ENCODE results near the gene NME9.

NME9 gene

DNA sequence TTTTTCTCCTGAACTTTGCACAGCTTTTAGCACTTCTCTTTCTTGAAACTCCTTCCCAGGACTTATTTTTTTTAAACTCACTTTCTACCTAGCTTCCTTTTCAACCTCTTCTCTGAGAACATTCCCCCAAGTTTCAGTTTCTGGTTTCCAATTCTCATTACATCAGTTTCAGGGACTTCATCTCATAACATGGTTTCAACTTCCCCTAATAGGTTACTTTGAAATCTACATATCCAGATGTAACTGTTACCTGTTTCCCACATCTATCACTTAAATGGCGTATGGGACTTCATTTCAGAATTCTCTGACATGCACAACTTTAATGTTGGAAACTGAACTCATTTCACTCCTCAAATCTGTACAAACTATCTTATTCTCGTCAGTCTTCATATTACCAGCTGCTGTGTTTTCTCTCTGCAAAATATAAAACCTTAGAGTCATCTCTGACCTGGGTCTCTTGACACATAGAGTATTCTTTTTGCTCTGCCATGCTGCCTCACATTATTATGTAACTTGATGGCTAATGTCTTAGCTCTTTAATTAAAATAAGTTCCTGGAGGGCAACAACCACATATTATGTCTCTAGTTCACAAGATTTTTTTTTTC lies 58.4 kb downstream of the NME9 start:
- no peak for DNase-seq

DNA sequence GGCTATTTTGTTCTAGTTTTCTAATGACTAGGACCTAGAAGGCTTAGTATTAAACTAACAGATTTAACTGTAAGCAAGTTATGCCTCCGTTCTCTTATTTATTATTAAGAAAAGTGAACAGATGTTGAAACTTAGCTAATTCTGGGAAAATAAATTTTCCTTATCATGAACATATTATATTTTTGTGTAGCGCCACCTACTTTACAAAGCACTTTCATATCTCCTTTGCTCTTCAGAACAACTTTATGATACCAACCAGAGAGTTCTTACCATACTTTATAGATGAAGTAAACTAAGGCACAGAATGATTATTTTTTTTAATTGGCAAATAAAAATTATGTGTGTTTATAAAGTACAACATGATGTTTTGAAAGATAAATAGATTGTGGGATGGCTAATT lies 59.4 kb downstream of the NME9 start:
- no peak for DNase-seq

DNA sequence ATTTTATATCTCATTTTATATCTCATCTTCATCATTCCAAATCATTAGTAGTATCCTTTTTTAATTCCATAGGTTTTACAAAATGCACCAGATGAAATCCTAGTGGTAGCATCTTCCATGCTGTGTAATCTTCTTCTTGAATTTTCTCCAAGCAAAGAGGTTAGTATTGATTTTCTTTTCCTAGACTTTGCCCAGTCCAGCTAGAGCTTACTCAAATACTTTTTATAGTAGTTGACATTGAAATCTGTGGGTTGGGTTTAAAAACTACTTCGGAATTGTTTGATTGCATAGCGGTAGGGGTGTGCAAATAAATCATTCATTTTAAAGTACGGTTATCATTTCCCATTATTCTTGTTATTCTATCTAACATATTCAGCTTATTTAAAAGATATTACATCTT lies 62.6 kb downstream of the NME9 start:
- no peak for DNase-seq

DNA sequence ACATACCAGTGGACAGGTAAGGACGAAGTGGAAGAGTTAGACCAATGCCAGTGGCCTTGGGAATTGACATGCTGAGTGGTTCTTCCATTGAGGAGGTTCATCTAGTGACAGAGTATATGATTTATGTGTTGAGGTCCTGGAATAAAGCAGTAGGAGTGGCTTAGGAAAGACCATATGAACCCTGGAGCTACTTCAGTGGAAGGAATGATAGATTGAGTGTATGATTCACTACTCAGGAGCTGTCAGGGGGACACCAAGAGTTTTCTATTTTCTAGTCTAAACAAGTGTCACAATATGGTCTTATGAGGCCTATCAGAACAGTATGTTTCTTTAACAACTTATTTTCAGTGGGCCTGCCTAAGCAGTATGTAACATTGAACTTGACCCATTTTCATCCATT lies 63.9 kb downstream of the NME9 start:
- DNase-seq = no peak

DNA sequence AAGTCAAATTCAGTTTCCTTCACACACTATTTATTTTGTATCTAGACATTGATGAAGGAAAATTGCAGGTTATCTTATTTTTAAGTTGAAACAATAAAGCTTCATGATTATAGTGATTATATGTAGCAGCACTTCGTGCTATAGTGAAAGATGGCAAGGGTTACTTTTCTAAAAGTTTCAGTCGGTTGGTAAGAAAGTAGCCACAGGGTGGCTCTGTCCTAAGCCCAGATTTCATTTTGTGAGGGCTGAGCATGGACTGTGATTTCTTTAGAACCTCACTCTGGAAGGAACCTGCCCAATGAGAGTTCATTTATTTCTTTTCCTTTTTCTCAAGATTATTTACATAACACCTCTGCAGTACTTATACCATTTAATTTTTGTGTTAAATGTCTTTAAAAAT lies 66.5 kb downstream of the NME9 start:
- no peak for DNase-seq

DNA sequence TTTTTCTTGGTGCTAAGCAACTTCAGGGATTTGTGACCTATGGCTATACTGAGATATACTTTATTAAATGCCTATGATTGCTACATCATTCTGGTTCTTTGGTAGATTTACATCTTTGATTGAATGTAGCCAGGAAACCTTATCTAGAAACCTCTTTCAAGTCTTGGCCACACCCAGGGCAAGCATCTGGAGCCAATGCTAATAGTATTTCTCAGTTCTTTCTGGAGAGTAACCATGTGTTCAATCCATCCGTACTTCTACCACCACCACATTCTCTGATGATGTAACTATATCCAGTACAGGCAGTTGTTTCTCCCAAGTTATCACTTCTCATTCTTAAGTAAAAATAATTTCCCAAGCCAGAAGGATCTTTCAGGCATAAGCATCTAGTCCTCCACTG lies 69.0 kb downstream of the NME9 start:
- DNase-seq = no peak

DNA sequence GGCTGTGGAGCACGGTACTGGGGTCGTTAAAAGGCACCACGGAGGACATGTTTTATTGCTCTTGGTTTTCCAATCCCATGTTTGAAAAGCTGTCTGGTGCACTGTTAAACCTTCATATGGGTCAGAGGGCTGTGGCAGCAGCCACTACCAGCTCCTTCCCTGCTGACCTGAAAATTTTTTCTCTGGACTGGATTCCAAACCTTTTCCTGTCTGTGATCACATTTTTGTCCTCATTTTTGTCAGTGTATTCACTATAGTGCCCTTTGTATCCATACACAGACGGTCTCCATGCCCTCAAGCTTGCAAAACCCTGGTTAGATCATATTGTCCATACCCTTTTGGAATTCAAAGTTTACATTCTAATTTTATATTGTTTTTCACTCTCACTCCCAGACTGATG lies 70.5 kb downstream of the NME9 start:
- no peak for DNase-seq

DNA sequence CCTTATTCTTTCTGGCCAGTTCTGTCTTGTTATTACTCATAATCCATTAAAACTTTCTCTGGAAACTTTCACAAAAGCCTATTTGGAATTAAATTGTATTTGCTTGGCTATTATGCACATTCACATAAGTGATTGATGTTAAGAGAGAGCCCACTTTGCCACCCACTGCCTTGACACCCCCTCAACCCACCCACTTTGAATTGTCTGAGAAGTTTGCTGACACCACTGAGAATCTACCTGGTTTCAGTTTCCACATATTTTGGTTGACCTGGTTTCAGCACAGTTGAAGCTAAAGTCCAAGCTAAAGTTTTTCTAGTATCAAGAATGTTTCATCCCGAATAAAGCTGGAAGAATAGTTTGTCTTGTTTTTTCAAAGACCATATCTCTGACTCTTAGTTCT lies 71.7 kb downstream of the NME9 start:
- no peak for DNase-seq

DNA sequence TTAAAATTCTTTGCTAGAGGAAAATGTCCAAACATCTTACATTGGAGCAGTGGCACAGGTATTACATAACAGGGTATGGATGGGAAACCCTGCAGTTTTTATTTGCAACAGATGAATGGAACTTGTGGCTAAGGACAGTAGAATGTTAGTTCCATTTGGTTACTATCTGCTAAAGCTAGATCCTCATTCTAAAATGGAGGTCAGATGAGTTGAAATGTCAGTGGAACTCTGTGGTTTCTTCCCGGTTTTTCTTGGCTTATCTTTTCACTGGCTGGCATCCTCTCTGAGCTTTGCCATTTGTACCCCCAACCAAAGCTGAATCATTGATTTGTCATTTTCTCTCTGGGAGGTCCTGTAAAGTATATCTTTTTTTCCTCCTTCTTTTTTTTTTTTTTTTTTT lies 73.6 kb downstream of the NME9 start:
- DNase-seq = no peak

DNA sequence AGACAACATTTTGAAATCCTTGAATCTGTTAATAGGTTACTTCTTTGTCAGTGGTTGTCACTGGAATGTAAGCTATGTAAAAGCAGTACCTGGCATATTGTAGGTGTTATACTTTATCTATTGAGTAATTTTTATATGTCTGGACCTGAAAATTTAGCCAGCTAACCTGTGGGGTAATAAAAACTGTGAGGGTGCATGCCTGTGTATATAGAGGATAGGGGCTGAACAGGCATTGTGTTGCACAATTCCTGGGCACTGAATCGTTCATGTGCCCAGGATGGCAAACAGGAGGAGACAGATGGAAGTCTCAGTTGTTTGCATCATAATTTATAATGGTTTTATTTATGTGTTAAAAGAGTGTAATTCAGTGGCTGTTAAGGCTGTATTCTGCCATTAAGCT lies 75.4 kb downstream of the NME9 start:
- DNase-seq = no peak

DNA sequence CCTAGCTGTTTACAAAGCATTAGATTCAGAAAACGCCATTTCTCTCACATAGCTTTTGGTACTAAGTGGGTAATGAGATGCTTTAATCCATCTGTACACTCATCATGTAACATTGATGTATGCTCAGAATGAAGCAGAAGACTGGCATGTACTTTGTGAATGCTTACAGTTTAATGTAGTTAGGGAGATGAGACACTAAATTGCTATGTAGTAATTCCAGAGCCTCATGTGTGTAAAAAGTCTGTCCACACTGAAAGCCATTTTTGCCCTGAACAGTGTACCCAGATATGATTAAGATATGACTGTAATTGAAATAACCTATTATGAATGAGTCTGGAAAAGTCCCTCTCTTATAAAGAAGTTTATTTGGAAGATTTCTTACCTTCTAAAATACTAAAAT lies 76.0 kb downstream of the NME9 start:
- DNase-seq = no peak

All from fibroblast of skin of abdomen (primary cell).